MM.1S (cell line): ENCODE results near the gene LINGO3.

Experiments used
- CTCF ChIP-seq: fragments of 300-600 bp; sonication (generic); IDR thresholded peaks from 2 replicates; pipeline ENCODE4 v1.5.1; 2016; ENCODE audit warnings: antibody characterized with exemption, low read length, mixed read lengths
- EZH2phosphoT487 ChIP-seq: fragments of 300-600 bp; sonication (generic); IDR thresholded peaks from 2 replicates; pipeline ENCODE4 v1.6.1; 2018; ENCODE audit warnings: antibody characterized with exemption, low read length

GRCh38 chr19:2354670-2355069 lies 46.7 kb upstream of the LINGO3 start:
- TF ChIP-seq CTCF, result no peak
- TF ChIP-seq EZH2phosphoT487, result no peak
